BE2C (cell line): ENCODE results near the gene MAPK7.

Experiments
- DNase-seq: peaks from one replicate; pipeline ENCODE4 v3.0.0-alpha.2; 2020
- H3K27me3 ChIP-seq: fragments of 250-450 bp; sonication (Bioruptor Pico); 2 replicates; pipeline ENCODE4 v1.5.1; 2020; ENCODE audit warnings: mild to moderate bottlenecking
- H3K36me3 ChIP-seq: fragments of 250-450 bp; sonication (Bioruptor Pico); 2 replicates; pipeline ENCODE4 v1.5.1; 2020; ENCODE audit warnings: mild to moderate bottlenecking
- H3K4me1 ChIP-seq: fragments of 250-450 bp; sonication (Bioruptor Pico); 2 replicates; pipeline ENCODE4 v1.5.1; 2020
- H3K4me3 ChIP-seq: 2 replicates; pipeline ENCODE4 v1.5.1; 2011; ENCODE audit warnings: low read depth, low read length
- H3K9me3 ChIP-seq: fragments of 250-450 bp; sonication (Bioruptor Pico); 2 replicates; pipeline ENCODE4 v1.5.1; 2020
- CTCF ChIP-seq: IDR thresholded peaks from 2 replicates; pipeline ENCODE4 v1.5.1; 2012; ENCODE audit warnings: mild to moderate bottlenecking, low read depth, low read length

The MAPK7 gene

GRCh38 chr17:19377602-19378415 lies 489 bp upstream of the MAPK7 start:
- no peak for TF ChIP-seq CTCF
- Histone ChIP-seq H3K9me3 (no peaks in the 10 kb centered on the region), H3K27me3 (no peaks in the 10 kb centered on the region), H3K4me1 (no peaks in the 10 kb centered on the region), H3K36me3 (peaks cover 6% of the 10 kb centered on the region; the same call in 1 of the 2 replicates), H3K4me3 (peak overlapping the region; percentile 78)
- DNase-seq: peak; percentile 94

GRCh38 chr17:19379361-19380065 lies 1.2 kb downstream of the MAPK7 start:
- H3K4me3 ChIP-seq: peak overlapping the region; percentile 78

GRCh38 chr17:19380481-19381301 lies 2.4 kb downstream of the MAPK7 start:
- H3K4me3 ChIP-seq: no peak overlapping the region
- H3K36me3 ChIP-seq: peaks cover 6% of the 10 kb centered on the region; the same call in 1 of the 2 replicates
- no peak for TF ChIP-seq CTCF
- no peak for DNase-seq
- H3K27me3 ChIP-seq: no peaks in the 10 kb centered on the region
- H3K9me3 ChIP-seq: no peaks in the 10 kb centered on the region
- H3K4me1 ChIP-seq: no peaks in the 10 kb centered on the region

More at GRCh38 chr17:19379361-19380065, 1.2 kb downstream of the MAPK7 start:
- no peaks in the 10 kb centered on the region for H3K27me3 ChIP-seq
- no peaks in the 10 kb centered on the region for H3K9me3 ChIP-seq
- H3K36me3 ChIP-seq: peaks cover 6% of the 10 kb centered on the region; the same call in 1 of the 2 replicates
- no peak for TF ChIP-seq CTCF
- DNase-seq: no peak
- H3K4me1 ChIP-seq: no peaks in the 10 kb centered on the region

GRCh38 chr17:19381361-19381740 lies 3.1 kb downstream of the MAPK7 start:
- Histone ChIP-seq H3K36me3 (peaks cover 6% of the 10 kb centered on the region; the same call in 1 of the 2 replicates), H3K4me3 (no peak overlapping the region)
- no peak for TF ChIP-seq CTCF

GRCh38 chr17:19381741-19382444 lies 3.6 kb downstream of the MAPK7 start:
- no peaks in the 10 kb centered on the region for H3K4me1 ChIP-seq
- no peak overlapping the region for H3K4me3 ChIP-seq
- no peaks in the 10 kb centered on the region for H3K9me3 ChIP-seq
- H3K36me3 ChIP-seq: peaks cover 6% of the 10 kb centered on the region; the same call in 1 of the 2 replicates
- DNase-seq: no peak
- TF ChIP-seq CTCF: no peak
- no peaks in the 10 kb centered on the region for H3K27me3 ChIP-seq

More at GRCh38 chr17:19381361-19381740, 3.1 kb downstream of the MAPK7 start:
- Histone ChIP-seq H3K9me3 (no peaks in the 10 kb centered on the region), H3K27me3 (no peaks in the 10 kb centered on the region), H3K4me1 (no peaks in the 10 kb centered on the region)
- DNase-seq: no peak
